Left ventricle myocardium inferior (tissue), 1 donor: ENCODE results near the gene SETDB1. TPM values are rescaled to one million over a fixed set of nuclear protein-coding genes. Genes with fewer than 3 reads are reported as not detected.
"Not testable (repeated sequence)": the region's sequence is repeated elsewhere in the genome, so short reads cannot be mapped to it uniquely, and the experiment has no call there.

Experiments used
- DNase-seq: peaks from one replicate; pipeline ENCODE4 v3.0.0-alpha.2; 2020
- H3K27ac ChIP-seq: fragments of 200-600 bp; replicated peaks from 2 replicates; pipeline ENCODE4 v1.8.0; 2021
- H3K27me3 ChIP-seq: fragments of 200-600 bp; 2 replicates; pipeline ENCODE4 v1.8.0; 2021; ENCODE audit warnings: low read depth
- H3K36me3 ChIP-seq: fragments of 200-600 bp; 2 replicates; pipeline ENCODE4 v1.8.0; 2021
- H3K4me1 ChIP-seq: fragments of 200-600 bp; 2 replicates; pipeline ENCODE4 v1.8.0; 2021
- H3K4me3 ChIP-seq: fragments of 200-600 bp; 2 replicates; pipeline ENCODE4 v1.8.0; 2021; ENCODE audit warnings: mild to moderate bottlenecking, moderate library complexity
- H3K9me3 ChIP-seq: fragments of 200-600 bp; replicated peaks from 2 replicates; pipeline ENCODE4 v1.8.0; 2021
- CTCF ChIP-seq: fragments of 200-600 bp; IDR thresholded peaks from 2 replicates; pipeline ENCODE4 v1.8.0; 2021; ENCODE audit warnings: antibody characterized with exemption, mild to moderate bottlenecking, borderline replicate concordance
- intact Hi-C: fragments of 100-400 bp; cut with micrococcal nuclease; formaldehyde crosslinking; loops from one replicate; pipeline ENCODE4 v1.11.0; 2022
- total RNA-seq: library from RNA; stranded (reverse); fragmentation: NEBNext Ultra II Directional; extraction: Animal tissue kit (Norgen Biotek cat#: 25700); gene quantifications from one replicate; pipeline ENCODE4 v1.2.1, GENCODE V29; 2021
- donor health status: DM: no; HTN: yes; CAD: no; lungs with severe emphysema.

SETDB1 gene
- total RNA-seq, 1 donor from 2014 or later = 17.2 TPM

GRCh38 chr1:150917387-150917786, 8.8 kb upstream of the SETDB1 start:
- Histone ChIP-seq H3K27me3 (no peaks in the 10 kb centered on the region), H3K4me1 (no peaks in the 10 kb centered on the region), H3K36me3 (no peaks in the 10 kb centered on the region), H3K27ac (no peak overlapping the region), H3K9me3 (no peaks in the 10 kb centered on the region), H3K4me3 (no peak overlapping the region)
- TF ChIP-seq CTCF = no peak
- intact Hi-C loops = no loop called here
- no peak for DNase-seq

DNA sequence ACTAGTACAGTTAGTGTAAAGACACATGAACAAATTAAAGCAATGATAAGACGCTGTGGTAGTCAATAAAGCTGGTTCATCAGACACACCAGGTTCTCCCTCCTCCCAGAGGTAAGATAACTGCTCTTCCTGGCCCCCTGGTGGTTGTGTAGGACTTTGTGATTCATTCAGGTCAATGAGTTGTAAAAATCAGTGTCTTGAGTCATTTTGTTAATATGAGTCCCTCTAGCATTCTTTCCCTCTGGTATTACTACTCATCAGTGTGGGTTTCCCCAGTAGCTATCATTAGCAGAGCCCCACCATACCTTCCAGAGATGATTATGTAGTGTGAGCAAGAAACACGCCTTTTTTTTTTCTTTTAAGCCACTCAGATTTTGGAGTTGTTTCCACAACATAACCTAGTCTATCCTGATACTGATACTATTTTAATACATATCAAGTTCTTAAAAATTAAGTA, 3.6 kb upstream of the SETDB1 start:
- Histone ChIP-seq H3K27ac (no peak overlapping the region), H3K4me3 (no peak overlapping the region), H3K36me3 (no peaks in the 10 kb centered on the region), H3K9me3 (no peaks in the 10 kb centered on the region), H3K4me1 (peaks cover 13% of the 10 kb centered on the region), H3K27me3 (no peaks in the 10 kb centered on the region)
- TF ChIP-seq CTCF = peak; percentile 77
- intact Hi-C loops = no loop called here
- peak; percentile 28 for DNase-seq

DNA sequence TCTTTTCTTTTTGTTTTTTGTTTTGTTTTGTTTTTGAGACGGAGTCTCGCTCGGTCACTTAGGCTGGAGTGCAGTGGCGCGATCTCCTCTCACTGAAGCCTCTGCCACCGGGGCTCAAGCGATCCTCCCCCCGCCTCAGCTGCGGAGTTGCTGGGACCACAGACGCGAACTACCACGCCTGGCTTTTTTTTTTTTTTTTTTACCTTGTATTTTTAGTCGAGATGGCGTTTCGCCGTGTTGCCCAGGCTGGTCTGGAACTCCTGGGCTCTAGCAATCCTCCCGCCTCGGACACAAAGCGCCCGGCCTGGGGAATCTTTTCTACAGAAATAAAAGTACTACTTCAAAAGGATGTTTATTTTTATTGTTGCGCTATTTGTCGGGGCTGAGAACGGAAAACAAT, 1.1 kb upstream of the SETDB1 start:
- intact Hi-C loops = no loop called here
- peaks cover 18% of the 10 kb centered on the region for H3K4me1 ChIP-seq

DNA sequence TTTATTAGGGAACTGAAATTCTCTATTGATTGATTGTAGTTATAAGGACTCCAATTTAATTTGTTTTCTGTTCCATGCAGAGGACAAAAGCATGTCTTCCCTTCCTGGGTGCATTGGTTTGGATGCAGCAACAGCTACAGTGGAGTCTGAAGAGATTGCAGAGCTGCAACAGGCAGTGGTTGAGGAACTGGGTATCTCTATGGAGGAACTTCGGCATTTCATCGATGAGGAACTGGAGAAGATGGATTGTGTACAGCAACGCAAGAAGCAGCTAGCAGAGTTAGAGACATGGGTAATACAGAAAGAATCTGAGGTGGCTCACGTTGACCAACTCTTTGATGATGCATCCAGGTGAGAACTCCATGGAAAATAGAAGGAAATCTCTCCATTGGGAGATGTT, 1.5 kb downstream of the SETDB1 start:
- Histone ChIP-seq H3K4me3 (peak overlapping the region; percentile 86), H3K4me1 (peaks cover 18% of the 10 kb centered on the region), H3K27ac (no peak overlapping the region), H3K36me3 (peaks cover 51% of the 10 kb centered on the region), H3K9me3 (peaks cover 16% of the 10 kb centered on the region), H3K27me3 (no peaks in the 10 kb centered on the region)
- DNase-seq = no peak
- no peak for TF ChIP-seq CTCF
- intact Hi-C loops = no loop called here

More for the DNA sequence above, 1.1 kb upstream of the SETDB1 start:
- peak overlapping the region; percentile 86 for H3K4me3 ChIP-seq
- H3K27ac ChIP-seq = peak overlapping the region; percentile 87
- no peak for TF ChIP-seq CTCF
- no peaks in the 10 kb centered on the region for H3K9me3 ChIP-seq
- no peak for DNase-seq
- no peaks in the 10 kb centered on the region for H3K27me3 ChIP-seq
- peaks cover 25% of the 10 kb centered on the region for H3K36me3 ChIP-seq

DNA sequence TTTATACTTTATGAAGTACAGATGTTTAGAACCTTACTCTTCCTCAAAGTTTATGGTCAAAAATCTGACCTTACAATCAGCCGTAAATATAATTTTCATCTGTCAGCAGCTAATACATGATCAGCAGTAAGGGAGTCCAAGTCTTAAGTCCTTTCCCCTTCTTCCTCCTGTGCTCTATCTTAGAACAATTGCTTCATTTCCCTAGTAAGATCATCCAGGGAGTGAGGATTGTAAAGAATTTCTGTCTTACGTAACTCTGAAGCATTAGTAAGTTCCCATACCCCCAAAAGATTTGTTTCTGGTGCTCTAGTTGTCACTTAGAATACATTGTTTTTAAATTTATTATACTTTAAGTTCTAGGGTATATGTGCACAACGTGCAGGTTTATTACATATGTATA, 2.1 kb downstream of the SETDB1 start:
- Histone ChIP-seq H3K4me3 (no peak overlapping the region), H3K27me3 (no peaks in the 10 kb centered on the region), H3K27ac (no peak overlapping the region), H3K9me3 (peaks cover 16% of the 10 kb centered on the region), H3K4me1 (peaks cover 18% of the 10 kb centered on the region), H3K36me3 (peaks cover 57% of the 10 kb centered on the region)
- no peak for TF ChIP-seq CTCF
- DNase-seq = no peak
- intact Hi-C loops = no loop called here

GRCh38 chr1:150928775-150929174, 2.6 kb downstream of the SETDB1 start:
- H3K4me3 ChIP-seq, intact Hi-C loops, DNase-seq, H3K27me3 ChIP-seq, H3K27ac ChIP-seq: not testable (repeated sequence)
- Histone ChIP-seq H3K36me3 (peaks cover 62% of the 10 kb centered on the region), H3K4me1 (peaks cover 18% of the 10 kb centered on the region), H3K9me3 (peaks cover 16% of the 10 kb centered on the region)
